ENCODE data around the gene SAMD7. TPM values are rescaled to one million over a fixed set of nuclear protein-coding genes. Genes with fewer than 3 reads are reported as not detected.

Gene SAMD7
- total and polyA plus RNA-seq, 2 of the 13 experiments (the other 11 are each of a cell fraction or from before 2014, with no cell fraction given) = not detected

DNA sequence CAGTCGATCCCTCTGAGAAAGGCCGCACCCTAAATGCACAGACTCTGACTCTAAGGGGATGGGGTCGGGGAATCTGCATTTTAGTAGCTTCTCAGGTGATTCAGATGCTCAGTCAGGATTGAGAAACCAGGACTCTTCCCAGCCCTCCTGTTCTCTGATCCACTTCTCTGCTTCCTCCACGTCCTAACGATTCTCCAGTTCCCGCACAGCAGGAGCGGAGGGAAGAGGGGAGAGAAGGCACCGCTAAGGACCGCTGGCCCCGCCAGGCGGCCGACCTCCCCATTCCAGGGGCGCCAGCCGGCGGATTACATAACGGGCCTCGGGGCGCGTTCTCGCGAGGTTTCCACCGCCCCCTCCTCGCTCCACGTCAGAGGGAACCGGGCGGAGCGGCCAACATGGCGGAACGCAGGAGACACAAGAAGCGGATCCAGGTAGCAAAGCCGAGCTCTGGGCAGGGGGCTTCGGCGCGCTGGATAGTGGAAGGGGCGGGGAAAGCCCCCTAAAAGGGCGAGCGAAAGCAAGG, 55.1 kb downstream of the SAMD7 start, which contains the start of gene SEC62 (continued):
- TF ChIP-seq, protein P1, sequence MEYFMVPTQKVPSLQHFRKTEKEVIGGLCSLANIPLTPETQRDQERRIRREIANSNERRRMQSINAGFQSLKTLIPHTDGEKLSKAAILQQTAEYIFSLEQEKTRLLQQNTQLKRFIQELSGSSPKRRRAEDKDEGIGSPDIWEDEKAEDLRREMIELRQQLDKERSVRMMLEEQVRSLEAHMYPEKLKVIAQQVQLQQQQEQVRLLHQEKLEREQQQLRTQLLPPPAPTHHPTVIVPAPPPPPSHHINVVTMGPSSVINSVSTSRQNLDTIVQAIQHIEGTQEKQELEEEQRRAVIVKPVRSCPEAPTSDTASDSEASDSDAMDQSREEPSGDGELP (IDR thresholded peaks at IDR 0.05; ENCODE audit: borderline replicate concordance, low read depth) = peak; percentile 78
- TF ChIP-seq, protein P2, sequence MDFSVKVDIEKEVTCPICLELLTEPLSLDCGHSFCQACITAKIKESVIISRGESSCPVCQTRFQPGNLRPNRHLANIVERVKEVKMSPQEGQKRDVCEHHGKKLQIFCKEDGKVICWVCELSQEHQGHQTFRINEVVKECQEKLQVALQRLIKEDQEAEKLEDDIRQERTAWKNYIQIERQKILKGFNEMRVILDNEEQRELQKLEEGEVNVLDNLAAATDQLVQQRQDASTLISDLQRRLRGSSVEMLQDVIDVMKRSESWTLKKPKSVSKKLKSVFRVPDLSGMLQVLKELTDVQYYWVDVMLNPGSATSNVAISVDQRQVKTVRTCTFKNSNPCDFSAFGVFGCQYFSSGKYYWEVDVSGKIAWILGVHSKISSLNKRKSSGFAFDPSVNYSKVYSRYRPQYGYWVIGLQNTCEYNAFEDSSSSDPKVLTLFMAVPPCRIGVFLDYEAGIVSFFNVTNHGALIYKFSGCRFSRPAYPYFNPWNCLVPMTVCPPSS (IDR thresholded peaks at IDR 0.05) = no peak
- no peak for TF ChIP-seq MBD4 (IDR thresholded peaks at IDR 0.05; ENCODE audit: borderline replicate concordance, low read length)
- TF ChIP-seq GFI1 (CRISPR knock-in tag; IDR thresholded peaks at IDR 0.05; ENCODE audit: borderline replicate concordance) = peak; percentile 69; the same call in 1 of the 2 replicates
- TF ChIP-seq, protein P3, sequence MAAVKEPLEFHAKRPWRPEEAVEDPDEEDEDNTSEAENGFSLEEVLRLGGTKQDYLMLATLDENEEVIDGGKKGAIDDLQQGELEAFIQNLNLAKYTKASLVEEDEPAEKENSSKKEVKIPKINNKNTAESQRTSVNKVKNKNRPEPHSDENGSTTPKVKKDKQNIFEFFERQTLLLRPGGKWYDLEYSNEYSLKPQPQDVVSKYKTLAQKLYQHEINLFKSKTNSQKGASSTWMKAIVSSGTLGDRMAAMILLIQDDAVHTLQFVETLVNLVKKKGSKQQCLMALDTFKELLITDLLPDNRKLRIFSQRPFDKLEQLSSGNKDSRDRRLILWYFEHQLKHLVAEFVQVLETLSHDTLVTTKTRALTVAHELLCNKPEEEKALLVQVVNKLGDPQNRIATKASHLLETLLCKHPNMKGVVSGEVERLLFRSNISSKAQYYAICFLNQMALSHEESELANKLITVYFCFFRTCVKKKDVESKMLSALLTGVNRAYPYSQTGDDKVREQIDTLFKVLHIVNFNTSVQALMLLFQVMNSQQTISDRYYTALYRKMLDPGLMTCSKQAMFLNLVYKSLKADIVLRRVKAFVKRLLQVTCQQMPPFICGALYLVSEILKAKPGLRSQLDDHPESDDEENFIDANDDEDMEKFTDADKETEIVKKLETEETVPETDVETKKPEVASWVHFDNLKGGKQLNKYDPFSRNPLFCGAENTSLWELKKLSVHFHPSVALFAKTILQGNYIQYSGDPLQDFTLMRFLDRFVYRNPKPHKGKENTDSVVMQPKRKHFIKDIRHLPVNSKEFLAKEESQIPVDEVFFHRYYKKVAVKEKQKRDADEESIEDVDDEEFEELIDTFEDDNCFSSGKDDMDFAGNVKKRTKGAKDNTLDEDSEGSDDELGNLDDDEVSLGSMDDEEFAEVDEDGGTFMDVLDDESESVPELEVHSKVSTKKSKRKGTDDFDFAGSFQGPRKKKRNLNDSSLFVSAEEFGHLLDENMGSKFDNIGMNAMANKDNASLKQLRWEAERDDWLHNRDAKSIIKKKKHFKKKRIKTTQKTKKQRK (IDR thresholded peaks at IDR 0.05; ENCODE audit: low read length) = no peak
- TF ChIP-seq, protein P4, sequence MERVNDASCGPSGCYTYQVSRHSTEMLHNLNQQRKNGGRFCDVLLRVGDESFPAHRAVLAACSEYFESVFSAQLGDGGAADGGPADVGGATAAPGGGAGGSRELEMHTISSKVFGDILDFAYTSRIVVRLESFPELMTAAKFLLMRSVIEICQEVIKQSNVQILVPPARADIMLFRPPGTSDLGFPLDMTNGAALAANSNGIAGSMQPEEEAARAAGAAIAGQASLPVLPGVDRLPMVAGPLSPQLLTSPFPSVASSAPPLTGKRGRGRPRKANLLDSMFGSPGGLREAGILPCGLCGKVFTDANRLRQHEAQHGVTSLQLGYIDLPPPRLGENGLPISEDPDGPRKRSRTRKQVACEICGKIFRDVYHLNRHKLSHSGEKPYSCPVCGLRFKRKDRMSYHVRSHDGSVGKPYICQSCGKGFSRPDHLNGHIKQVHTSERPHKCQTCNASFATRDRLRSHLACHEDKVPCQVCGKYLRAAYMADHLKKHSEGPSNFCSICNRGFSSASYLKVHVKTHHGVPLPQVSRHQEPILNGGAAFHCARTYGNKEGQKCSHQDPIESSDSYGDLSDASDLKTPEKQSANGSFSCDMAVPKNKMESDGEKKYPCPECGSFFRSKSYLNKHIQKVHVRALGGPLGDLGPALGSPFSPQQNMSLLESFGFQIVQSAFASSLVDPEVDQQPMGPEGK (CRISPR knock-in tag; IDR thresholded peaks at IDR 0.05) = peak; percentile 81
- TF ChIP-seq, protein P5, sequence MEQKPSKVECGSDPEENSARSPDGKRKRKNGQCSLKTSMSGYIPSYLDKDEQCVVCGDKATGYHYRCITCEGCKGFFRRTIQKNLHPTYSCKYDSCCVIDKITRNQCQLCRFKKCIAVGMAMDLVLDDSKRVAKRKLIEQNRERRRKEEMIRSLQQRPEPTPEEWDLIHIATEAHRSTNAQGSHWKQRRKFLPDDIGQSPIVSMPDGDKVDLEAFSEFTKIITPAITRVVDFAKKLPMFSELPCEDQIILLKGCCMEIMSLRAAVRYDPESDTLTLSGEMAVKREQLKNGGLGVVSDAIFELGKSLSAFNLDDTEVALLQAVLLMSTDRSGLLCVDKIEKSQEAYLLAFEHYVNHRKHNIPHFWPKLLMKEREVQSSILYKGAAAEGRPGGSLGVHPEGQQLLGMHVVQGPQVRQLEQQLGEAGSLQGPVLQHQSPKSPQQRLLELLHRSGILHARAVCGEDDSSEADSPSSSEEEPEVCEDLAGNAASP (CRISPR knock-in tag; IDR thresholded peaks at IDR 0.05; ENCODE audit: borderline replicate concordance) = peak; percentile 87
- TF ChIP-seq ARNT2 (CRISPR knock-in tag; IDR thresholded peaks at IDR 0.05; ENCODE audit: low read depth) = peak; percentile 98; the same call in 1 of the 2 replicates
- peak; percentile 46; the same call in 1 of the 2 replicates for TF ChIP-seq HOXD1 (CRISPR knock-in tag; IDR thresholded peaks at IDR 0.05)
- TF ChIP-seq NFYB (CRISPR knock-in tag; IDR thresholded peaks at IDR 0.05) = no peak; the same call in 1 of the 2 replicates
- TF ChIP-seq HNRNPLL (IDR thresholded peaks at IDR 0.05; ENCODE audit: low read depth, low read length, poor library complexity, severe bottlenecking) = peak; percentile 77
- TF ChIP-seq, protein P6, sequence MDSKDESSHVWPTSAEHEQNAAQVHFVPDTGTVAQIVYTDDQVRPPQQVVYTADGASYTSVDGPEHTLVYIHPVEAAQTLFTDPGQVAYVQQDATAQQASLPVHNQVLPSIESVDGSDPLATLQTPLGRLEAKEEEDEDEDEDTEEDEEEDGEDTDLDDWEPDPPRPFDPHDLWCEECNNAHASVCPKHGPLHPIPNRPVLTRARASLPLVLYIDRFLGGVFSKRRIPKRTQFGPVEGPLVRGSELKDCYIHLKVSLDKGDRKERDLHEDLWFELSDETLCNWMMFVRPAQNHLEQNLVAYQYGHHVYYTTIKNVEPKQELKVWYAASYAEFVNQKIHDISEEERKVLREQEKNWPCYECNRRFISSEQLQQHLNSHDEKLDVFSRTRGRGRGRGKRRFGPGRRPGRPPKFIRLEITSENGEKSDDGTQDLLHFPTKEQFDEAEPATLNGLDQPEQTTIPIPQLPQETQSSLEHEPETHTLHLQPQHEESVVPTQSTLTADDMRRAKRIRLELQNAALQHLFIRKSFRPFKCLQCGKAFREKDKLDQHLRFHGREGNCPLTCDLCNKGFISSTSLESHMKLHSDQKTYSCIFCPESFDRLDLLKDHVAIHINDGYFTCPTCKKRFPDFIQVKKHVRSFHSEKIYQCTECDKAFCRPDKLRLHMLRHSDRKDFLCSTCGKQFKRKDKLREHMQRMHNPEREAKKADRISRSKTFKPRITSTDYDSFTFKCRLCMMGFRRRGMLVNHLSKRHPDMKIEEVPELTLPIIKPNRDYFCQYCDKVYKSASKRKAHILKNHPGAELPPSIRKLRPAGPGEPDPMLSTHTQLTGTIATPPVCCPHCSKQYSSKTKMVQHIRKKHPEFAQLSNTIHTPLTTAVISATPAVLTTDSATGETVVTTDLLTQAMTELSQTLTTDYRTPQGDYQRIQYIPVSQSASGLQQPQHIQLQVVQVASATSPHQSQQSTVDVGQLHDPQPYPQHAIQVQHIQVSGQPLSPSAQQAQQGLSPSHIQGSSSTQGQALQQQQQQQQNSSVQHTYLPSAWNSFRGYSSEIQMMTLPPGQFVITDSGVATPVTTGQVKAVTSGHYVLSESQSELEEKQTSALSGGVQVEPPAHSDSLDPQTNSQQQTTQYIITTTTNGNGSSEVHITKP (CRISPR knock-in tag; IDR thresholded peaks at IDR 0.05; ENCODE audit: low read depth) = 0 out of 2 replicates have a peak, but pooled peaks have one; percentile 34
- peak; percentile 51; the same call in 1 of the 2 replicates for TF ChIP-seq ZNF790 (CRISPR knock-in tag; IDR thresholded peaks at IDR 0.05; ENCODE audit: borderline replicate concordance)
- 0 out of 2 replicates have a peak, but pooled peaks have one; percentile 44 for TF ChIP-seq FOSL2 (CRISPR knock-in tag; IDR thresholded peaks at IDR 0.05)
- TF ChIP-seq KLF9 (CRISPR knock-in tag; IDR thresholded peaks at IDR 0.05; ENCODE audit: low read depth) = no peak
- no peak for TF ChIP-seq MAFK (conservative IDR thresholded peaks at IDR 0.05 in 1 of 2, IDR thresholded peaks at IDR 0.05 in 1 of 2; ENCODE audit: low read length in 2 of 2)
